SK-N-SH (cell line): ENCODE results near the gene MSRB1. TPM values are rescaled to one million over a fixed set of nuclear protein-coding genes. Genes with fewer than 3 reads are reported as not detected.
A peak's percentile ranks its signal among the peaks of the same experiment; 100 is the strongest.

Source experiments
- CTCF ChIA-PET: fragments of 300-600, 350-600 bp; formaldehyde crosslinking; extraction: SDS; loops from one replicate; lab custom pipeline; 2021; lab: Yijun Ruan, JAX
- POLR2A ChIA-PET: fragments of 350-600 bp; sonication (Branson Sonifier 250); formaldehyde crosslinking; extraction: SDS; loops from one replicate; lab custom pipeline; 2020; ENCODE audit warnings: antibody characterized with exemption, inconsistent platforms; lab: Yijun Ruan, JAX
- DNase-seq: peaks from one replicate; pipeline ENCODE4 v3.0.0; 2012
- H2AFZ ChIP-seq: fragments of 200-600 bp; sonication (generic); 2 replicates; pipeline ENCODE4 v1.8.1; 2016; ENCODE audit warnings: antibody characterized with exemption, mild to moderate bottlenecking, low read depth
- H3F3A ChIP-seq: fragments of 200-600 bp; sonication (generic); replicated peaks from 2 replicates; pipeline ENCODE3; 2016; ENCODE audit warnings: antibody characterized with exemption, mild to moderate bottlenecking; ENCODE audit not compliant: insufficient read depth
- H3K27ac ChIP-seq, 2 experiments: fragments of 200-500 bp in 1 of 2; fragments of 200-600 bp in 1 of 2; sonication (Bioruptor generic) in 1 of 2; sonication (generic), shearing (Covaris generic) in 1 of 2; 2 replicates each; pipeline versions ENCODE4 v1.5.1 to v1.6.1; 2014 to 2016; ENCODE audit warnings: low read depth in 2 of 2, inconsistent platforms in 1 of 2, low read length in 1 of 2, mild to moderate bottlenecking in 1 of 2, mixed read lengths in 1 of 2
- H3K27me3 ChIP-seq: fragments of 200-600 bp; sonication (generic), shearing (Covaris generic); 2 replicates; pipeline ENCODE4 v1.6.1; 2016; ENCODE audit warnings: mixed run types; ENCODE audit not compliant: insufficient read depth
- H3K36me3 ChIP-seq, 2 experiments: fragments of 200-500 bp in 1 of 2; fragments of 200-600 bp in 1 of 2; sonication (Bioruptor generic) in 1 of 2; sonication (generic) in 1 of 2; replicated peaks in 1 of 2; 2 replicates each; pipeline versions ENCODE3 to v1.5.1; 2014 to 2016; ENCODE audit warnings: low read length in 1 of 2, mild to moderate bottlenecking in 1 of 2; ENCODE audit not compliant: insufficient read depth in 2 of 2, control insufficient read depth in 1 of 2
- H3K4me1 ChIP-seq, 2 experiments: fragments of 200-500 bp in 1 of 2; fragments of 200-600 bp in 1 of 2; sonication (Bioruptor generic) in 1 of 2; sonication (generic), shearing (Covaris generic) in 1 of 2; 2 replicates each; pipeline versions ENCODE4 v1.5.1 to v1.6.1; 2014 to 2016; ENCODE audit warnings: low read depth in 1 of 2, low read length in 1 of 2, mixed run types in 1 of 2; ENCODE audit not compliant: insufficient read depth in 2 of 2, control insufficient read depth in 1 of 2
- H3K4me2 ChIP-seq: fragments of 200-600 bp; sonication (generic), shearing (Covaris generic); 2 replicates; pipeline ENCODE4 v1.6.1; 2017; ENCODE audit warnings: mixed run types
- H3K4me3 ChIP-seq, 2 experiments: fragments of 200-500 bp in 1 of 2; fragments of 200-600 bp in 1 of 2; sonication (Bioruptor generic) in 1 of 2; sonication (generic), shearing (Covaris generic) in 1 of 2; 2 replicates each; pipeline versions ENCODE4 v1.5.1 to v1.8.1; 2014 to 2016; ENCODE audit warnings: low read depth in 2 of 2, inconsistent platforms in 1 of 2, low read length in 1 of 2, mild to moderate bottlenecking in 1 of 2, mixed read lengths in 1 of 2, moderate library complexity in 1 of 2
- H3K79me2 ChIP-seq: fragments of 200-600 bp; sonication (generic); 2 replicates; pipeline ENCODE4 v1.8.1; 2017; ENCODE audit warnings: mild to moderate bottlenecking; ENCODE audit not compliant: insufficient read depth
- H3K9ac ChIP-seq: fragments of 200-600 bp; sonication (generic); 2 replicates; pipeline ENCODE4 v1.6.1; 2017; ENCODE audit warnings: mixed run types
- H3K9me2 ChIP-seq: fragments of 200-600 bp; sonication (generic); 2 replicates; pipeline ENCODE4 v1.6.1; 2017; ENCODE audit warnings: mixed run types
- H3K9me3 ChIP-seq: fragments of 200-600 bp; sonication (generic); 2 replicates; pipeline ENCODE4 v1.6.1; 2017; ENCODE audit warnings: mixed run types, mild to moderate bottlenecking, moderate library complexity
- H4K20me1 ChIP-seq: fragments of 200-600 bp; sonication (generic); 2 replicates; pipeline ENCODE4 v1.6.1; 2017; ENCODE audit warnings: mild to moderate bottlenecking, mixed run types; ENCODE audit not compliant: insufficient read depth
- CHD2 ChIP-seq: fragments of 150-350 bp; IDR thresholded peaks from 2 replicates; pipeline ENCODE4 v1.6.1; 2018; ENCODE audit warnings: low read length; ENCODE audit not compliant: partially characterized antibody
- ELF1 ChIP-seq: IDR thresholded peaks from 2 replicates; pipeline ENCODE4 v1.4.0; 2012
- EZH2phosphoT487 ChIP-seq: fragments of 200-600 bp; sonication (generic); IDR thresholded peaks from 2 replicates; pipeline ENCODE4 v1.6.1; 2017; ENCODE audit warnings: low read depth, mixed run types, mild to moderate bottlenecking, antibody characterized with exemption, moderate library complexity, borderline replicate concordance
- FOSL2 ChIP-seq: IDR thresholded peaks from 2 replicates; pipeline ENCODE4 v1.4.0; 2012; ENCODE audit warnings: low read depth, mild to moderate bottlenecking, moderate library complexity, borderline replicate concordance
- GABPA ChIP-seq: IDR thresholded peaks from 2 replicates; pipeline ENCODE4 v1.4.0; 2012; ENCODE audit warnings: low read depth, mild to moderate bottlenecking
- JUND ChIP-seq: IDR thresholded peaks from 2 replicates; pipeline ENCODE4 v1.4.0; 2012
- MAX ChIP-seq: IDR thresholded peaks from 2 replicates; pipeline ENCODE4 v1.4.0; 2012; ENCODE audit warnings: low read depth
- MEF2A ChIP-seq: IDR thresholded peaks from 2 replicates; pipeline ENCODE4 v1.4.0; 2012; ENCODE audit warnings: low read depth, borderline replicate concordance
- MXI1 ChIP-seq: IDR thresholded peaks from 2 replicates; pipeline ENCODE4 v1.6.1; 2012; ENCODE audit warnings: mild to moderate bottlenecking, low read depth, low read length, improper control_type of control experiment
- NFIC ChIP-seq: IDR thresholded peaks from 2 replicates; pipeline ENCODE4 v1.4.0; 2012; ENCODE audit warnings: borderline replicate concordance
- NRF1 ChIP-seq: IDR thresholded peaks from 2 replicates; pipeline ENCODE4 v1.6.1; 2012; ENCODE audit warnings: low read depth, mild to moderate bottlenecking, low read length
- PBX3 ChIP-seq: IDR thresholded peaks from 2 replicates; pipeline ENCODE4; 2012
- POLR2AphosphoS5 ChIP-seq: IDR thresholded peaks from 2 replicates; pipeline ENCODE4 v1.6.1; 2012; ENCODE audit warnings: low read depth, low read length
- RCOR1 ChIP-seq: fragments of 150-350 bp; IDR thresholded peaks from 2 replicates; pipeline ENCODE4 v1.6.1; 2017; ENCODE audit warnings: antibody characterized with exemption, low read length
- REST ChIP-seq: IDR thresholded peaks from 2 replicates; pipeline ENCODE4 v1.6.1; 2012; ENCODE audit warnings: mild to moderate bottlenecking, low read depth, low read length, moderate library complexity
- RXRA ChIP-seq: IDR thresholded peaks from 2 replicates; pipeline ENCODE4 v1.4.0; 2012; ENCODE audit warnings: low read depth, mild to moderate bottlenecking, borderline replicate concordance
- SIN3A ChIP-seq: IDR thresholded peaks from 2 replicates; pipeline ENCODE4 v1.6.1; 2012; ENCODE audit warnings: low read depth, mild to moderate bottlenecking, low read length, moderate library complexity, borderline replicate concordance
- TEAD4 ChIP-seq: IDR thresholded peaks from 2 replicates; pipeline ENCODE4 v1.4.0; 2012; ENCODE audit warnings: mild to moderate bottlenecking, borderline replicate concordance; ENCODE audit not compliant: insufficient read depth
- USF2 ChIP-seq: fragments of 150-350 bp; IDR thresholded peaks from 2 replicates; pipeline ENCODE4 v1.6.1; 2017; ENCODE audit warnings: antibody characterized with exemption, low read length, low read depth, borderline replicate concordance
- WGBS: methylation state at CpG from one replicate; pipeline ENCODE4 v1.1.6; 2017; ENCODE audit warnings: low lambda C conversion rate; 5-methylcytosine and 5-hydroxymethylcytosine counted together
- polyA plus RNA-seq, 3 experiments: library from polyadenylated mRNA; depleted of rRNA; stranded (reverse); fragments of >200 nt; gene quantifications; 2 replicates each; pipeline ENCODE4 v1.2.3, GENCODE V29; 2012

Gene MSRB1
- polyA plus RNA-seq, 1 of the 3 experiments (the other 2 are of a cell fraction) = 31.4 TPM

- no peak; the same call in 1 of the 2 replicates for TF ChIP-seq REST
- TF ChIP-seq USF2 = no peak
- TF ChIP-seq SIN3A = peak; percentile 90; the same call in 1 of the 2 replicates
- no peak for TF ChIP-seq NRF1
- TF ChIP-seq GABPA = peak; percentile 98
- TF ChIP-seq, all 33 proteins: peak for 10
Observed at GRCh38 chr16:1971796-1972489, 28.9 kb upstream of the MSRB1 start, which contains the start of gene TBL3 (continued).

GRCh38 chr16:1968146-1968953, 25.4 kb upstream of the MSRB1 start:
- Histone ChIP-seq H3K9ac (no peak overlapping the region), H3F3A (peaks cover 12% of the 10 kb centered on the region), H4K20me1 (peaks cover 9% of the 10 kb centered on the region), H3K9me2 (no peaks in the 10 kb centered on the region), H3K27me3 (no peaks in the 10 kb centered on the region), H3K4me1 (peaks cover 0 to 22% of the 10 kb centered on the region in 2 experiments; a peak in 1 of 4 replicates), H3K4me3 (no peak overlapping the region), H3K9me3 (no peaks in the 10 kb centered on the region), H3K36me3 (peaks cover 5% of the 10 kb centered on the region in 2 experiments), H3K4me2 (no peak overlapping the region), H3K79me2 (peaks cover 55% of the 10 kb centered on the region), H2AFZ (no peak overlapping the region), H3K27ac (no peak overlapping the region)
- ChIA-PET CTCF (interaction anchor here (1.1 to 2.4 kb wide), 2 partner anchors 15 to 36 kb away, joined by 4 to 5 read pairs; partner anchors contain the start of gene GFER), POLR2A (no interaction called here)
- TF ChIP-seq NFIC (no peak), EZH2phosphoT487 (no peak), RCOR1 (no peak), PBX3 (no peak), MAX (no peak), POLR2AphosphoS5 (no peak), FOSL2 (no peak), JUND (no peak), CHD2 (no peak), ELF1 (no peak), TEAD4 (no peak), MXI1 (no peak), SIN3A (no peak), RXRA (no peak), MEF2A (no peak)
- WGBS = 89% methylated on average over 39 of the region's 41 CpGs
- no peak for DNase-seq
